ENCODE data around the gene KCNK4. TPM values are rescaled to one million over a fixed set of nuclear protein-coding genes. Genes with fewer than 3 reads are reported as not detected.

KCNK4 gene
- total RNA-seq, 8 experiments from 2014 or later: 0.25 to 0.78 (median 0.61) TPM; not detected in 3

DNA sequence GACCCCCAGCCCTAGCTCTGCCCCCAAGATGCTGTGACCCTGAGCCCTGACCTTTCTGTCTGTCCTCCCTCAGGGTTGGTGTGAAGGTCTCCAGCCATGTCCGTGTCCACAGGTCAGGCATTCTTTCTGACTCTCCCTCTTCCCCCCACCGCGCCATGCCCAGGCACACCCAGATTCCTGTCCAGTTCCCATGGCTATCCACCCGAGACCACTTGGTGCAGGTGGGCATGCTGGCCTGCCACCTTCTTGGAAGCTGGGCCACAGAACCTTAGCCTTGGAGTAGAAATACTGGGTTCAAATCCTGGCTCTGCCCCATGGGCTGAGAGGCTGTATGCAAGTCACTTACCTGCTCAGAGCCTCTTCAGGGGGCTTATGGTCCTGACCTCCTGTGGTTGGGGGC is 42.1 kb upstream of the KCNK4 start:
- Histone ChIP-seq H3K27ac (no peak overlapping the region), H3K4me3 (no peak overlapping the region), H3K4me1 (replicated peaks in 1 of 2) (peaks cover 14 to 29% of the 10 kb centered on the region in 2 donors)
- 80 to 100% (median 98%) methylated on average over 1 to 3 of the region's 4 CpGs; no CpG with 5 or more reads in 6 of the 10 experiments for WGBS, 10 experiments
- no peak for ATAC-seq (replicated peaks in 6 of 8)
- in situ Hi-C loops (cut with MboI; ENCODE audit: low pct_unique_long_range_greater_than_20kb in 2 of 9, low sequenced_read_pairs in 9 of 9, unreplicated experiment in 9 of 9): no loop called here

GRCh38 chr11:64249563-64250414 is 41.3 kb upstream of the KCNK4 start:
- H3K4me1 ChIP-seq (replicated peaks in 1 of 2): peaks cover 14 to 29% of the 10 kb centered on the region in 2 donors
- H3K4me3 ChIP-seq: no peak overlapping the region
- in situ Hi-C loops (cut with MboI; ENCODE audit: low pct_unique_long_range_greater_than_20kb in 2 of 9, low sequenced_read_pairs in 9 of 9, unreplicated experiment in 9 of 9): no loop called here
- H3K27ac ChIP-seq: no peak overlapping the region
- no peak for ATAC-seq (replicated peaks in 6 of 8)
- WGBS, 10 experiments: 73 to 100% (median 92%) methylated on average over 1 to 7 of the region's 8 CpGs; no CpG with 5 or more reads in 6 of the 10 experiments

GRCh38 chr11:64250415-64251015 is 40.6 kb upstream of the KCNK4 start:
- Histone ChIP-seq H3K4me1 (replicated peaks in 1 of 2) (peaks cover 14 to 26% of the 10 kb centered on the region in 2 donors), H3K4me3 (peak overlapping the region; percentile 37 to 61 (median 47)), H3K27ac (peak overlapping the region in 1 of 2 donors; percentile 7)
- 0 to 7% methylated on average over 3 to 5 of the region's 13 CpGs; no CpG with 5 or more reads in 8 of the 10 experiments for WGBS, 10 experiments
- peak in 1 of 8 experiments; percentile 0 for ATAC-seq (replicated peaks in 6 of 8)
- in situ Hi-C loops (cut with MboI; ENCODE audit: low pct_unique_long_range_greater_than_20kb in 2 of 9, low sequenced_read_pairs in 9 of 9, unreplicated experiment in 9 of 9): no loop called here

DNA sequence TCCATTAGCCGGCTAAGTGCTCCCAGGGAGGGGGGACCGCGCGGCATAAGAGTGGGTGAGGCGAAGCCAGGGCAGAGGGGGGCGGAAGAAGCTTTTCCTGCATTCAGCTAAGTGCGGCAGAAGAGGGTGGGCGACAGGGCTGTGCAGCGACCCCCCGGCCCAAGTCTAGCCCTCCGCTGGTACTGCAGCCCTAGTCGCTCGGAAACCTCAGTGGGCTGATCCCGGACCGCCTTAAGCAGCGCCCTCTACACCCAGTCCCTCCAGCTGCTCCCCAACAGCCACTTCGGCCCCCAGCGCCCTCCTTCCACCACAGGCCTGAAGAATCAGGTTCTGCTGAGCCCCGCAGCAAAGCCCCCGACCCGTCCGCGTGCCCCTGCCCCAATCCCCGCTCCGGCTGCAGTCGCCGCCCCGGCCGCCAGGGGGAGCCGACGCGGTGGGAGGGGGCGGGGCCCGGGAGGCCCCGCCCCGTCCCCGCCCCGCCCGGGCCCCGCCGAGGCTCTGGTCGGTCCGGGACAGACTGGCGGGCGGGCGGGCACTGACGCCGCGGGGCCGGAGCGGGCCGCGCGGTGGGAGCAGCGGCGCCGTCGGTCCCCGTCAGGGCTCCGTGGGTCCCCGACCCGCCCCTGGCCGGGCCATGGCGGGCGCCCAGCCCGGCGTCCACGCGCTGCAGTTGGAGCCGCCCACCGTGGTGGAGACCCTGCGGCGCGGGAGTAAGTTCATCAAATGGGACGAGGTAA is 39.9 kb upstream of the KCNK4 start, which contains the start of gene PLCB3:
PLCB3 (plus strand) TSS at position 515 of the 737 bp plus-strand sequence; CDS start at position 635, 120 bp downstream.
- peak within 1 kb of the TSS in 1 of 2 donors; percentile 7 for H3K27ac ChIP-seq

GRCh38 chr11:64251753-64252002 is 39.4 kb upstream of the KCNK4 start:
- no peak for ATAC-seq (replicated peaks in 6 of 8)
- peaks cover 14 to 25% of the 10 kb centered on the region in 2 donors for H3K4me1 ChIP-seq (replicated peaks in 1 of 2)
- 0% methylated on average over 3 of the region's 18 CpGs; no CpG with 5 or more reads in 9 of the 10 experiments for WGBS, 10 experiments
- peak overlapping the region; percentile 37 to 61 (median 47) for H3K4me3 ChIP-seq
- H3K27ac ChIP-seq: no peak overlapping the region
- in situ Hi-C loops (cut with MboI; ENCODE audit: low pct_unique_long_range_greater_than_20kb in 2 of 9, low sequenced_read_pairs in 9 of 9, unreplicated experiment in 9 of 9): no loop called here

More for the DNA sequence above, 39.9 kb upstream of the KCNK4 start, which contains the start of gene PLCB3:
- WGBS, 10 experiments: 0% methylated on average over 1 of the region's 75 CpGs; no CpG with 5 or more reads in 9 of the 10 experiments
- ATAC-seq (replicated peaks in 6 of 8): peak; percentile 21 to 56 (median 42)
- Histone ChIP-seq H3K4me1 (replicated peaks in 1 of 2) (peaks cover 14 to 25% of the 10 kb centered on the region in 2 donors), H3K4me3 (peak within 1 kb of the TSS; percentile 37 to 61 (median 47))
- in situ Hi-C loops (cut with MboI; ENCODE audit: low pct_unique_long_range_greater_than_20kb in 2 of 9, low sequenced_read_pairs in 9 of 9, unreplicated experiment in 9 of 9): no loop called here

GRCh38 chr11:64252003-64252872 is 38.9 kb upstream of the KCNK4 start:
- Histone ChIP-seq H3K4me1 (replicated peaks in 1 of 2) (peaks cover 14 to 25% of the 10 kb centered on the region in 2 donors), H3K4me3 (peak overlapping the region; percentile 37 to 61 (median 47)), H3K27ac (no peak overlapping the region)
- peak in 3 of 8 experiments; percentile 11 to 38 (median 37) for ATAC-seq (replicated peaks in 6 of 8)
- in situ Hi-C loops (cut with MboI; ENCODE audit: low pct_unique_long_range_greater_than_20kb in 2 of 9, low sequenced_read_pairs in 9 of 9, unreplicated experiment in 9 of 9): no loop called here
- 3 to 18% methylated on average over 4 to 6 of the region's 23 CpGs; no CpG with 5 or more reads in 8 of the 10 experiments for WGBS, 10 experiments

DNA sequence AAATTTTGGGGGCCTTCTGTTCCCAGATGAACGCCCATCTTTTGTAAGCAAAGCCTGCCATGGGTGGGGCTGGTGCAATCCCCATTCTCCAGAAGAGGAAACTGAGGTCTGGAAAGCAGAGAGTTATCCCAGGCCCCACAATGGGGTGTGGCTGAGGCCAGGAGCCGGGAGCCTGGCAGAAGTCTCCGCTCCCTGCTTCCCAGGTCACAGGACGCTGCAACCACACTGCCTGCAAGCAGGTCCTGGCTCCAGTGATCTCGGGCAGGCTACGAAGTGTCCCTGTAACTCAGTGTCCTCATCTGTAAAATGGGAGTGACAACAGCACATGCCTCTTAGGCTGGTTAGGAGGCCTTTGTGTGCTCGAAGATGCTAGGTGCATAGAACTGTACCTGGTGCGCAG is 38.1 kb upstream of the KCNK4 start:
- H3K4me1 ChIP-seq (replicated peaks in 1 of 2): peaks cover 8 to 20% of the 10 kb centered on the region in 2 donors
- no peak for ATAC-seq (replicated peaks in 6 of 8)
- H3K27ac ChIP-seq: no peak overlapping the region
- no peak overlapping the region for H3K4me3 ChIP-seq
- in situ Hi-C loops (cut with MboI; ENCODE audit: low pct_unique_long_range_greater_than_20kb in 2 of 9, low sequenced_read_pairs in 9 of 9, unreplicated experiment in 9 of 9): no loop called here
- WGBS, 10 experiments: 61 to 90% (median 85%) methylated on average over 2 to 7 of the region's 8 CpGs; no CpG with 5 or more reads in 5 of the 10 experiments

DNA sequence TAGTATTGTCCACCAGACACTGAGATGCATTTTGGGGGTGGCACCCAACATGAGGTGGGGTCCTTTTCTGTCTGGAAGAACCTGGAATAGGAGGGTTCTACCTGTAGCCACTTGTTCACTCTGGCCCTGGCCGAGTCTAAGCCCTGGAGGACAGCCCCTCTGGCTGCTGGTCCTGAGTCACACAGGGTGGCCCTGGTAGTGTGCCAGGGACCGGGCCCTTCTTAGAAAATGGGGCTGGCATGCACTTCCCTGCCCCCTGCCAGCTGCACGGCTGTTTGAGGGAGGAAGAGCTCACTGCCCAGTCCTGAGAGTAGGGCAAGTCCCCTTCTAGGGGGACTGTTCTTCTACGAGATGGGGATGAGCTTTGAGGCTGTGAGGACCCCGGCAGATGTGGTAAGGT is 37.6 kb upstream of the KCNK4 start:
- no peak overlapping the region for H3K27ac ChIP-seq
- in situ Hi-C loops (cut with MboI; ENCODE audit: low pct_unique_long_range_greater_than_20kb in 2 of 9, low sequenced_read_pairs in 9 of 9, unreplicated experiment in 9 of 9): no loop called here
- 100% methylated on average over 1 of the region's 5 CpGs; no CpG with 5 or more reads in 9 of the 10 experiments for WGBS, 10 experiments
- no peak overlapping the region for H3K4me3 ChIP-seq
- peaks cover 8 to 20% of the 10 kb centered on the region in 2 donors for H3K4me1 ChIP-seq (replicated peaks in 1 of 2)
- no peak for ATAC-seq (replicated peaks in 6 of 8)

DNA sequence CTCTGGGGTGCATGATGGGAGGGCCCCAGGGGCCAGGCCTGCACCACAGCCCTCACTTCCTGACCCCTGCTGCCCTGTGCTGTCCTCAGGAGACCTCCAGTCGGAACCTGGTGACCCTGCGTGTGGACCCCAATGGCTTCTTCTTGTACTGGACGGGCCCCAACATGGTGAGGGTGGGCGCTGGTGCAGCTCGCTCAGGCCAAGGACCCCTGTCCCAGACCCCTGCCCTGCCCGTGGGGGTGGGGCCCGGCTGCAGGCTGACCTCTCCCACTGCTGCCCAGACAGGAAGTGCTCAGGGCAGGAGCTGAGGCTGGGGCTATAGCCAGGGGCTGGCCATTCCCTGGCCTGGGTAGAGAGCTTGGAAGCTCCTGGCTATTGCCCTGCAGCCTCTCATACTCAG is 36.8 kb upstream of the KCNK4 start:
- H3K4me3 ChIP-seq: no peak overlapping the region
- peaks cover 8 to 17% of the 10 kb centered on the region in 2 donors for H3K4me1 ChIP-seq (replicated peaks in 1 of 2)
- 90 to 100% methylated on average over 1 to 2 of the region's 7 CpGs; no CpG with 5 or more reads in 8 of the 10 experiments for WGBS, 10 experiments
- no peak overlapping the region for H3K27ac ChIP-seq
- in situ Hi-C loops (cut with MboI; ENCODE audit: low pct_unique_long_range_greater_than_20kb in 2 of 9, low sequenced_read_pairs in 9 of 9, unreplicated experiment in 9 of 9): no loop called here
- ATAC-seq (replicated peaks in 6 of 8): no peak

DNA sequence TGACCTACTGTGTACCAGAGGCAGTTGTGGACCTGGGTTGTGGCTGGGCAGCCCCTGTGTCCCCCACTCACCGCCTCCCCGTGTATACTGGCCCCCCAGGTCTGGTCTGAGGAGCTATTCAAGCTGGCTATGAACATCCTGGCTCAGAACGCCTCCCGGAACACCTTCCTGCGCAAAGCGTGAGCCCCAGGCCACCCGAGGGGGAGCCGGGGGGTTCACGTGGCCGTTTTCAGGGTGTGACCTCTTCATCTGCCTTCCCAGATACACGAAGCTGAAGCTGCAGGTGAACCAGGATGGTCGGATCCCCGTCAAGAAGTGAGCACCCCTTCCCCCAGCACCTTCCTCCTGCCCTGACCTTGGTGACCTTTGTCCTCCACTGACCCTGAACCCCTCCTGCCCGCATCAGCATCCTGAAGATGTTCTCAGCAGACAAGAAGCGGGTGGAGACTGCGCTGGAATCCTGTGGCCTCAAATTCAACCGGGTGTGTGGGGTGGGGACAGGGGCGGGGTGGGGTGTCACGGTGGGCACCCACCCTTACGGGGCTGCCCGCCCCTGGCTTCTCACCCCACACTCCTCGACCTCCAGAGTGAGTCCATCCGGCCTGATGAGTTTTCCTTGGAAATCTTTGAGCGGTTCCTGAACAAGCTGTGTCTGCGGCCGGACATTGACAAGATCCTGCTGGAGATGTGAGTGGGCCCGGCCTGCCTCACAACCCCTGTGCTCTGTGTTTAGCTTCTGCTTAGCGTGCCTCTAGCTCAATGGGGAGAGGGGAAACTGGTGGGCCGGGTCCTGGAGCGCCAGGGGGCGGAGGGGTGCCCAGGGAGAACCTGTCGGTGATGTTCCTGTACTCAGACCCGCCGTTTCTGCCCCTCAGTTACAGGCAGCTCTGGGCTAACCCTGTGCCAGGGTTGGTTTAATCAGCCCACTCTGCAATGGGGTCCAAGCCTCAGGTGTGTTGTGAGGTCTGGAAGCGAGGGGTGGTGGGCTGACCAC is 35.7 kb upstream of the KCNK4 start:
- no peak overlapping the region for H3K27ac ChIP-seq
- no peak overlapping the region for H3K4me3 ChIP-seq
- in situ Hi-C loops (cut with MboI; ENCODE audit: low pct_unique_long_range_greater_than_20kb in 2 of 9, low sequenced_read_pairs in 9 of 9, unreplicated experiment in 9 of 9): no loop called here
- peaks cover 7 to 8% of the 10 kb centered on the region in 2 donors for H3K4me1 ChIP-seq (replicated peaks in 1 of 2)
- ATAC-seq (replicated peaks in 6 of 8): no peak
- WGBS, 10 experiments: 100% methylated on average over 1 to 4 of the region's 35 CpGs; no CpG with 5 or more reads in 6 of the 10 experiments

- Histone ChIP-seq H3K4me1 (replicated peaks in 1 of 2) (peaks cover 2 to 4% of the 10 kb centered on the region in 2 donors), H3K27ac (no peak overlapping the region), H3K4me3 (no peak overlapping the region)
- no peak for ATAC-seq (replicated peaks in 6 of 8)
- in situ Hi-C loops (cut with MboI; ENCODE audit: low pct_unique_long_range_greater_than_20kb in 2 of 9, low sequenced_read_pairs in 9 of 9, unreplicated experiment in 9 of 9): no loop called here
- 80 to 100% (median 96%) methylated on average over 1 to 4 of the region's 15 CpGs; no CpG with 5 or more reads in 7 of the 10 experiments for WGBS, 10 experiments
Measured at GRCh38 chr11:64256300-64256699, 34.8 kb upstream of the KCNK4 start.
